ENCODE results near the gene JADE3.

DNA sequence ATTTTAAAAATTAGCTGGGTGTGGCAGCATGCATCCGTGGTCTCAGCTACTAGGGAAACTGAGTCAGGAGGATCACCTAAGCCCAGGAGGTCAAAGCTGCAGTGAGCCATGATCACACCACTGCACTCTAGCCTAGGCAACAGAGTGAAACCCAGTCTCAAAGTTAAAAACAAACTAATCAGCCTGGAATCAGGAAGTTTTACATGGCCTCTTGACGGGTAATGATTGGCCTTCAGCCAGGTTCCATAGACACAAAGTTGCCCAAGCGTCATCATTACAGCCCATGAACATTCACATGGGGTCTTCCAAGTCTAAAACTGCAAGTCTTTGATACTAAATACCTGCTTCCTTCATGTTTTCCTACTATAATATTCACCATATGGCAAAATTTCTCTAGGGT lies 156.0 kb downstream of the JADE3 start:
- no peak for TF ChIP-seq ZFX (IDR thresholded peaks at IDR 0.05)
- TF ChIP-seq, protein P1, sequence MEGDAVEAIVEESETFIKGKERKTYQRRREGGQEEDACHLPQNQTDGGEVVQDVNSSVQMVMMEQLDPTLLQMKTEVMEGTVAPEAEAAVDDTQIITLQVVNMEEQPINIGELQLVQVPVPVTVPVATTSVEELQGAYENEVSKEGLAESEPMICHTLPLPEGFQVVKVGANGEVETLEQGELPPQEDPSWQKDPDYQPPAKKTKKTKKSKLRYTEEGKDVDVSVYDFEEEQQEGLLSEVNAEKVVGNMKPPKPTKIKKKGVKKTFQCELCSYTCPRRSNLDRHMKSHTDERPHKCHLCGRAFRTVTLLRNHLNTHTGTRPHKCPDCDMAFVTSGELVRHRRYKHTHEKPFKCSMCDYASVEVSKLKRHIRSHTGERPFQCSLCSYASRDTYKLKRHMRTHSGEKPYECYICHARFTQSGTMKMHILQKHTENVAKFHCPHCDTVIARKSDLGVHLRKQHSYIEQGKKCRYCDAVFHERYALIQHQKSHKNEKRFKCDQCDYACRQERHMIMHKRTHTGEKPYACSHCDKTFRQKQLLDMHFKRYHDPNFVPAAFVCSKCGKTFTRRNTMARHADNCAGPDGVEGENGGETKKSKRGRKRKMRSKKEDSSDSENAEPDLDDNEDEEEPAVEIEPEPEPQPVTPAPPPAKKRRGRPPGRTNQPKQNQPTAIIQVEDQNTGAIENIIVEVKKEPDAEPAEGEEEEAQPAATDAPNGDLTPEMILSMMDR (IDR thresholded peaks at IDR 0.05 in 2 of 3, conservative IDR thresholded peaks at IDR 0.05 in 1 of 3; ENCODE audit: borderline replicate concordance in 1 of 3, insufficient read depth in 1 of 3, low read depth in 2 of 3, low read length in 2 of 3): no peak
- TF ChIP-seq SIN3A (IDR thresholded peaks at IDR 0.05; ENCODE audit: low read depth): no peak
- TF ChIP-seq POLR2AphosphoS5 (IDR thresholded peaks at IDR 0.05; ENCODE audit: low read depth, low read length): no peak
- TF ChIP-seq, protein P2, sequence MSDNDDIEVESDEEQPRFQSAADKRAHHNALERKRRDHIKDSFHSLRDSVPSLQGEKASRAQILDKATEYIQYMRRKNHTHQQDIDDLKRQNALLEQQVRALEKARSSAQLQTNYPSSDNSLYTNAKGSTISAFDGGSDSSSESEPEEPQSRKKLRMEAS (IDR thresholded peaks at IDR 0.05): no peak
- no peak for TF ChIP-seq EZH2phosphoT487 (IDR thresholded peaks at IDR 0.05; ENCODE audit: borderline replicate concordance)

Measured in HCT116 (cell line).